ENCODE data around the gene MYH13. TPM values are rescaled to one million over a fixed set of nuclear protein-coding genes. Genes with fewer than 3 reads are reported as not detected.

Gene MYH13
- total RNA-seq, 1 experiment from 2014 or later = not detected

DNA sequence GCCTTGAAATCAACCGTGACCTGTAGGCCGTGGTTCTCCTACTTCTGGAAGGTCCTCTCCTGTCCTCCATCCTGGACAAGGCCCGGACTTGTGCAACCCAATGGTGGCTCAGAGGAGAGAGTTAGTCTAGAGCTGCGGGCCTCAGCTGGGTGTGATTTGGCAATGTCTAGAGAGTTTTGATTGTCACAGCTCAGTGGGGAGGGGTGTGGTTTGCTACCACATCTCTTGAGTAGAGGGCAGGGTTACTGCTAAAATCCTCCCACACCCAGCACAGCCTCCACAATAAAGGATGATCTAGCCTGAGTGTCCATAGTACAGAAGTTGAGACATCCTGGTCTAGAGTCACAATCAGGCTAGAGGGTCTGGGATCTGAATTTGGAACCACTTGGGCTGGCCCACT lies 40.3 kb downstream of the MYH13 start:
- H3K4me3 ChIP-seq (ENCODE audit: low read depth, low read length, poor library complexity, severe bottlenecking) = no peak overlapping the region
- CTCF ChIA-PET = no interaction called here

DNA sequence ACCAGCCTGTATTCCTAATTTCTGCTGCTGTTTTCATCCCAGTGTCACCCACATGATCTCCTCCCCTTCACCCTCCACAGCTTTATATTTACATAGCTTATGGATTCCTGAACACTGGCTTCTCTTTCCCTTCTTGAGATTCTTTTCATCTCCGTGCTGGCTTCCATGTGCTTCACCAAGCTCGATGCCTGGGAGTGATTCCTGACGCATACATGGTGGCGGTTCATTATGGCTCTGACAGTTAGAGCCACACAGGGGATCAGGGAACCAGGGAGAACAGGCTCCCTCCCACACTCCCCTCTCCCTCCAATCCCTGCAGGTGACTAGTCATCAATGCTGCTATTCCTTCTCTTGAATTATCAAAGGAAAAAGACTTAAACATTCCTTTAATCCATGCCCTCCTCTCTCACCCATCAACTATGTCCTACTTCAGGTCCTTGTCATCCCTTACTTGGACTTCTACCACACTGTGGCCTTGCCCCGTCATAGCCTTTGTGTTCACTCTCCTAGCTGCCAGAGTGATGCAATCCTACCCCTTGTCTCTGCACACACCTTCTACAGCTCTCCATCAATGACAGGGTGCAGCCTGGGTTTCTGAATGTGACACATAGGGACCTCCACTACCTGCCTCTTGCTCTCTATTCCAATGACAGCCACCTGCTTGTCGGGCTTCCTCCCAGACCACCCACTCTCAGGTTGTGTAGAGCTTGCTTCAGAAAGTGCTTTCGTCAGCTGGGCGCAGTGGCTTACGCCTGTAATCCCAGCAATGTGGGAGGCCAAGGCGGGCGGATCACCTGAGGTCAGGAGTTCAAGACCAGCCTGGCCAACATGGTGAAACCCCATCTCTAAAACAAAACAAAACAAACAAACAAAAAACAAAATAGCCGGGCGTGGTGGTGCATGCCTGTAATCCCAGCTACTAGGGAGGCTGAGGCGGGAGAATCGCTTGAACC lies 43.6 kb downstream of the MYH13 start:
- no peak overlapping the region for H3K27ac ChIP-seq (ENCODE audit: low read depth, low read length, poor library complexity, severe bottlenecking)
- POLR2A ChIA-PET (ENCODE audit: low non-redundant PET) = no interaction called here
- no TSS peak for BruUV-seq (replicated peaks)
- intact Hi-C loops (cut with micrococcal nuclease; ENCODE audit: unreplicated experiment) = no loop called here
- TF ChIP-seq, protein P1, sequence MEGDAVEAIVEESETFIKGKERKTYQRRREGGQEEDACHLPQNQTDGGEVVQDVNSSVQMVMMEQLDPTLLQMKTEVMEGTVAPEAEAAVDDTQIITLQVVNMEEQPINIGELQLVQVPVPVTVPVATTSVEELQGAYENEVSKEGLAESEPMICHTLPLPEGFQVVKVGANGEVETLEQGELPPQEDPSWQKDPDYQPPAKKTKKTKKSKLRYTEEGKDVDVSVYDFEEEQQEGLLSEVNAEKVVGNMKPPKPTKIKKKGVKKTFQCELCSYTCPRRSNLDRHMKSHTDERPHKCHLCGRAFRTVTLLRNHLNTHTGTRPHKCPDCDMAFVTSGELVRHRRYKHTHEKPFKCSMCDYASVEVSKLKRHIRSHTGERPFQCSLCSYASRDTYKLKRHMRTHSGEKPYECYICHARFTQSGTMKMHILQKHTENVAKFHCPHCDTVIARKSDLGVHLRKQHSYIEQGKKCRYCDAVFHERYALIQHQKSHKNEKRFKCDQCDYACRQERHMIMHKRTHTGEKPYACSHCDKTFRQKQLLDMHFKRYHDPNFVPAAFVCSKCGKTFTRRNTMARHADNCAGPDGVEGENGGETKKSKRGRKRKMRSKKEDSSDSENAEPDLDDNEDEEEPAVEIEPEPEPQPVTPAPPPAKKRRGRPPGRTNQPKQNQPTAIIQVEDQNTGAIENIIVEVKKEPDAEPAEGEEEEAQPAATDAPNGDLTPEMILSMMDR (conservative IDR thresholded peaks at IDR 0.05; ENCODE audit: low read depth, low read length) = no peak
- TF ChIP-seq EZH2 (IDR thresholded peaks at IDR 0.05; ENCODE audit: borderline replicate concordance, low read depth, low read length, poor library complexity, severe bottlenecking) = no peak
- no peak for DNase-seq (ENCODE audit: low spot score)
- CTCF ChIA-PET = interaction anchor here (2.1 kb wide), 1 partner anchor 285 kb away, joined by 11 read pairs; no protein-coding TSS in a partner anchor
- no peaks in the 10 kb centered on the region for H3K36me3 ChIP-seq (ENCODE audit: insufficient read depth, low read length, poor library complexity, severe bottlenecking)
- no peaks in the 10 kb centered on the region for H3K27me3 ChIP-seq (replicated peaks; ENCODE audit: insufficient read depth, low read depth, low read length, poor library complexity)
- no peaks in the 10 kb centered on the region for H3K9me3 ChIP-seq (ENCODE audit: low read depth, low read length, poor library complexity, severe bottlenecking)
- H3K4me1 ChIP-seq (ENCODE audit: insufficient read depth, low read length, poor library complexity, severe bottlenecking) = no peaks in the 10 kb centered on the region
- no peak overlapping the region for H3K4me3 ChIP-seq (ENCODE audit: low read depth, low read length, poor library complexity, severe bottlenecking)

More for the DNA sequence above, 40.3 kb downstream of the MYH13 start:
- BruUV-seq (replicated peaks) = no TSS peak
- Histone ChIP-seq H3K9me3 (ENCODE audit: low read depth, low read length, poor library complexity, severe bottlenecking) (no peaks in the 10 kb centered on the region), H3K36me3 (ENCODE audit: insufficient read depth, low read length, poor library complexity, severe bottlenecking) (no peaks in the 10 kb centered on the region), H3K4me1 (ENCODE audit: insufficient read depth, low read length, poor library complexity, severe bottlenecking) (no peaks in the 10 kb centered on the region), H3K27me3 (replicated peaks; ENCODE audit: insufficient read depth, low read depth, low read length, poor library complexity) (no peaks in the 10 kb centered on the region), H3K27ac (ENCODE audit: low read depth, low read length, poor library complexity, severe bottlenecking) (no peak overlapping the region)
- no peak for DNase-seq (ENCODE audit: low spot score)
- POLR2A ChIA-PET (ENCODE audit: low non-redundant PET) = no interaction called here
- intact Hi-C loops (cut with micrococcal nuclease; ENCODE audit: unreplicated experiment) = no loop called here
- TF ChIP-seq EZH2 (IDR thresholded peaks at IDR 0.05; ENCODE audit: borderline replicate concordance, low read depth, low read length, poor library complexity, severe bottlenecking) = no peak
- TF ChIP-seq, protein P1 (conservative IDR thresholded peaks at IDR 0.05; ENCODE audit: low read depth, low read length) = no peak

GRCh38 chr17:10328206-10328605 lies 44.6 kb downstream of the MYH13 start:
- H3K27me3 ChIP-seq (replicated peaks; ENCODE audit: insufficient read depth, low read depth, low read length, poor library complexity) = no peaks in the 10 kb centered on the region
- no peaks in the 10 kb centered on the region for H3K4me1 ChIP-seq (ENCODE audit: insufficient read depth, low read length, poor library complexity, severe bottlenecking)
- no peaks in the 10 kb centered on the region for H3K9me3 ChIP-seq (ENCODE audit: low read depth, low read length, poor library complexity, severe bottlenecking)
- intact Hi-C loops (cut with micrococcal nuclease; ENCODE audit: unreplicated experiment) = no loop called here
- POLR2A ChIA-PET (ENCODE audit: low non-redundant PET) = no interaction called here
- H3K36me3 ChIP-seq (ENCODE audit: insufficient read depth, low read length, poor library complexity, severe bottlenecking) = no peaks in the 10 kb centered on the region
- CTCF ChIA-PET = interaction anchor here (2.1 kb wide), 1 partner anchor 286 kb away, joined by 11 read pairs; no protein-coding TSS in a partner anchor
- BruUV-seq (replicated peaks) = no TSS peak
- no peak overlapping the region for H3K27ac ChIP-seq (ENCODE audit: low read depth, low read length, poor library complexity, severe bottlenecking)
- no peak for DNase-seq (ENCODE audit: low spot score)
- TF ChIP-seq EZH2 (IDR thresholded peaks at IDR 0.05; ENCODE audit: borderline replicate concordance, low read depth, low read length, poor library complexity, severe bottlenecking) = no peak
- TF ChIP-seq, protein P1 (conservative IDR thresholded peaks at IDR 0.05; ENCODE audit: low read depth, low read length) = no peak
- no peak overlapping the region for H3K4me3 ChIP-seq (ENCODE audit: low read depth, low read length, poor library complexity, severe bottlenecking)

All from A673 (cell line).